IMR-90 (cell line): Measurements from ENCODE around the gene PLCL2. TPM values are rescaled to one million over a fixed set of nuclear protein-coding genes. Genes with fewer than 3 reads are reported as not detected.
A peak's percentile ranks its signal among the peaks of the same experiment; 100 is the strongest.

Experiments
- ATAC-seq: fragments of 200-7000 bp; cut with Tn5 transposase; 2 replicates; pipeline ENCODE4 v1.9.1; 2020; ENCODE audit warnings: low read depth, mild to moderate bottlenecking, moderate library complexity
- BruUV-seq: library from RNA; stranded (reverse); fragments of 400-500 nt; replicated peaks from 2 replicates; lab custom pipeline; 2021; lab: Mats Ljungman, UMichigan
- CTCF ChIA-PET: fragments of 300-600 bp; formaldehyde crosslinking; extraction: SDS; loops from one replicate; lab custom pipeline; 2021; ENCODE audit warnings: antibody characterized with exemption; lab: Yijun Ruan, JAX
- POLR2A ChIA-PET: fragments of 300-600 bp; sonication (Branson Sonifier 250); formaldehyde crosslinking; loops from one replicate; lab custom pipeline; 2022; ENCODE audit warnings: antibody characterized with exemption; ENCODE audit not compliant: unreplicated experiment; lab: Charles Lee
- DNase-seq: peaks from one replicate; pipeline ENCODE4 v3.0.0; 2013
- H2AFZ ChIP-seq: replicated peaks from 2 replicates; pipeline ENCODE3; 2013; ENCODE audit warnings: low read length, mild to moderate bottlenecking; ENCODE audit not compliant: poor library complexity
- H2AK5ac ChIP-seq: 2 replicates; pipeline ENCODE4 v1.6.1; 2013; ENCODE audit warnings: low read depth, low read length, inconsistent platforms
- H2AK9ac ChIP-seq: replicated peaks from 2 replicates; pipeline ENCODE3; 2013; ENCODE audit warnings: mild to moderate bottlenecking, low read depth, low read length, moderate library complexity; ENCODE audit not compliant: poor library complexity
- H2BK120ac ChIP-seq: 2 replicates; pipeline ENCODE4 v1.6.1; 2013; ENCODE audit warnings: low read depth, low read length, inconsistent platforms
- H2BK15ac ChIP-seq: 3 replicates; pipeline ENCODE4 v1.6.1; 2013; ENCODE audit warnings: low read depth, low read length, inconsistent platforms
- H2BK20ac ChIP-seq: 2 replicates; pipeline ENCODE4 v1.6.1; 2013; ENCODE audit warnings: low read depth, mild to moderate bottlenecking, inconsistent platforms, low read length, moderate library complexity
- H2BK5ac ChIP-seq: 2 replicates; pipeline ENCODE4 v1.6.1; 2013; ENCODE audit warnings: mild to moderate bottlenecking, low read depth, low read length, inconsistent platforms; ENCODE audit not compliant: poor library complexity, severe bottlenecking
- H3K14ac ChIP-seq: replicated peaks from 2 replicates; pipeline ENCODE4 v1.6.1; 2013; ENCODE audit warnings: low read depth, low read length, inconsistent platforms
- H3K18ac ChIP-seq: 2 replicates; pipeline ENCODE4 v1.6.1; 2013; ENCODE audit warnings: low read depth, low read length, control low read depth
- H3K23ac ChIP-seq: 2 replicates; pipeline ENCODE4 v1.6.1; 2013; ENCODE audit warnings: low read depth, low read length, inconsistent platforms
- H3K27ac ChIP-seq: 2 replicates; pipeline ENCODE4 v1.5.1; 2013; ENCODE audit warnings: mild to moderate bottlenecking, control low read depth, low read length; ENCODE audit not compliant: insufficient read depth
- H3K27me3 ChIP-seq: 2 replicates; pipeline ENCODE4 v1.6.1; 2013; ENCODE audit warnings: low read length; ENCODE audit not compliant: control insufficient read depth, insufficient read depth
- H3K36me3 ChIP-seq: 2 replicates; pipeline ENCODE4 v1.6.1; 2013; ENCODE audit warnings: low read length, mixed read lengths; ENCODE audit not compliant: control insufficient read depth, insufficient read depth
- H3K4ac ChIP-seq: 2 replicates; pipeline ENCODE4 v1.6.1; 2013; ENCODE audit warnings: low read depth, low read length, inconsistent platforms
- H3K4me1 ChIP-seq: 2 replicates; pipeline ENCODE4 v1.6.1; 2013; ENCODE audit warnings: low read length, mixed read lengths; ENCODE audit not compliant: control insufficient read depth, insufficient read depth
- H3K4me2 ChIP-seq: 2 replicates; pipeline ENCODE4 v1.6.1; 2013; ENCODE audit warnings: low read depth, mild to moderate bottlenecking, control low read depth, low read length, moderate library complexity
- H3K4me3 ChIP-seq: 2 replicates; pipeline ENCODE4 v1.5.1; 2013; ENCODE audit warnings: low read depth, mild to moderate bottlenecking, control low read depth, low read length, moderate library complexity; ENCODE audit not compliant: insufficient read depth
- H3K56ac ChIP-seq: 2 replicates; pipeline ENCODE4 v1.6.1; 2013; ENCODE audit warnings: low read length, inconsistent platforms; ENCODE audit not compliant: insufficient read depth; ENCODE audit errors: extremely low read depth
- H3K79me1 ChIP-seq, 2 experiments: 2 replicates each; pipeline ENCODE4 v1.6.1; 2013; ENCODE audit warnings: low read length in 2 of 2, inconsistent platforms in 1 of 2, low read depth in 1 of 2
- H3K9ac ChIP-seq: 2 replicates; pipeline ENCODE4 v1.6.1; 2013; ENCODE audit warnings: low read depth, low read length, control low read depth
- H3K9me1 ChIP-seq: 2 replicates; pipeline ENCODE4 v1.6.1; 2013; ENCODE audit warnings: low read length, inconsistent platforms; ENCODE audit not compliant: insufficient read depth
- H3K9me3 ChIP-seq: 2 replicates; pipeline ENCODE4 v1.6.1; 2013; ENCODE audit warnings: low read length; ENCODE audit not compliant: control insufficient read depth, insufficient read depth
- H4K20me1 ChIP-seq: 2 replicates; pipeline ENCODE4 v1.6.1; 2013; ENCODE audit warnings: low read length, inconsistent platforms; ENCODE audit not compliant: insufficient read depth
- H4K5ac ChIP-seq: 2 replicates; pipeline ENCODE4 v1.6.1; 2013; ENCODE audit warnings: mild to moderate bottlenecking, low read depth, low read length, control low read depth
- H4K8ac ChIP-seq, 2 experiments: 2 replicates each; pipeline ENCODE4 v1.6.1; 2013; ENCODE audit warnings: low read depth in 2 of 2, low read length in 2 of 2, control low read depth in 1 of 2, inconsistent platforms in 1 of 2
- H4K91ac ChIP-seq: 2 replicates; pipeline ENCODE4 v1.6.1; 2013; ENCODE audit warnings: low read depth, low read length, inconsistent platforms; ENCODE audit not compliant: insufficient read depth
- MAFK ChIP-seq: IDR thresholded peaks from 2 replicates; pipeline ENCODE4 v1.6.1; 2012; ENCODE audit warnings: low read depth, low read length, improper control_type of control experiment
- MXI1 ChIP-seq: IDR thresholded peaks from 2 replicates; pipeline ENCODE4 v1.6.1; 2012; ENCODE audit warnings: low read depth, mild to moderate bottlenecking, low read length, moderate library complexity, borderline replicate concordance
- SMC3 ChIP-seq: fragments of 150-350 bp; IDR thresholded peaks from 2 replicates; pipeline ENCODE4 v1.6.1; 2016; ENCODE audit warnings: low read depth, mild to moderate bottlenecking, antibody characterized with exemption, low read length, moderate library complexity
- dilution Hi-C: fragments of 300-500 bp; cut with HindIII; formaldehyde crosslinking; loops from one replicate; pipeline ENCODE4 v1.14.3; 2018; ENCODE audit warnings: low sequenced_read_pairs; ENCODE audit not compliant: unreplicated experiment
- in situ Hi-C: fragments of 300-500 bp; cut with MboI; formaldehyde crosslinking; loops from 3 replicates; pipeline ENCODE4 v1.14.3; 2019; ENCODE audit warnings: low sequenced_read_pairs, inconsistent platforms, mixed read lengths
- intact Hi-C: fragments of 100-400 bp; cut with micrococcal nuclease; formaldehyde crosslinking; loops from 2 replicates; pipeline ENCODE4 v1.10.0; 2022
- polyA plus RNA-seq, 3 experiments: library from polyadenylated mRNA; depleted of rRNA; stranded (reverse); fragments of >200 nt; gene quantifications; 2 replicates each; pipeline ENCODE4 v1.2.3, GENCODE V29; 2012; ENCODE audit warnings: low replicate concordance in 1 of 3
- total RNA-seq: library from RNA; depleted of rRNA; stranded (reverse); fragments of >200 nt; gene quantifications from 2 replicates; pipeline ENCODE4 v1.2.3, GENCODE V29; 2012
- TF ChIP-seq, protein P1 (sequence below): conservative IDR thresholded peaks from 2 replicates; pipeline ENCODE4 v1.5.1; 2012; ENCODE audit warnings: mild to moderate bottlenecking, low read depth, low read length, improper control_type of control experiment

The PLCL2 gene
- total and polyA plus RNA-seq, 2 of the 4 experiments (the other 2 are of a cell fraction), result 0.92 to 3.8 TPM

DNA sequence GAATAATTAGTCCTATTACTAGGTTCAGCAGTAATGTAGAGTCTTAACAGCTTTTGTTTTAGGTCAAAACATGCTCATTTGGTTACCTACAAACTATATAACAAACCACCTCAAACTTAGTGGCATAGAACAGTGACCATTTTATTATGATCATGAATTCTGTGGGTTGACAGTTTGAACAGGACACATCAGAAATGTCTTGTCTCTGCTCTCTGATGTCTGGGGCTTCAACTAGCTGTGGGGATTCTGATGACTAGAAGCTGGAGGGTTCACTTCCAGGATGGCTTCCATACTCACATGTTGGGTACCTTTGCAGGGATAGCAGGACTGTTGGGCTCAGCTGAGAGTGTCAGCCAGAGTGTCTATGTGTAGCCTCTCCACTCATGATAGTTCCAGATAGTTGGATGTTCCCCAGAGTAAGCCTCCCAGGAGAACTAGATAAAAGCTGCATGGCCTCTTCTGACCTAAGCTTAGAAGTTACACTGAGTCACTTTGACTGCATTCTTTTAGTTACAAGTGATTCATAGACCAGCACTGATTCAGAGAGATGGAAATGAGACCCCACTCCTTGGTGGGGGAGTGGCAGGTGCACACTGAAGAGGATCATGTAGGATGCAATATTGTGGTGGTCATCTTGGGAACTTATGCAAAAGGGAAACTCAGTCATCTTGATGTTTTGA lies 32.6 kb downstream of the PLCL2 start:
- POLR2A ChIA-PET, result no interaction called here

More for the DNA sequence above, 32.6 kb downstream of the PLCL2 start:
- Histone ChIP-seq H3K4me3 (no peak overlapping the region), H2AFZ (no peak overlapping the region), H3K27ac (no peak overlapping the region), H3K4me2 (no peak overlapping the region), H2BK120ac (no peak overlapping the region), H3K4ac (no peak overlapping the region), H3K36me3 (no peaks in the 10 kb centered on the region), H4K20me1 (0 out of 2 replicates have a peak, but pooled peaks cover 5% of the 10 kb centered on the region), H3K4me1 (no peaks in the 10 kb centered on the region), H3K18ac (no peak overlapping the region), H3K27me3 (no peaks in the 10 kb centered on the region), H2BK15ac (no peak overlapping the region), H3K9me1 (0 out of 2 replicates have a peak, but pooled peaks cover 3% of the 10 kb centered on the region), H3K56ac (no peak overlapping the region), H4K91ac (no peak overlapping the region), H2AK9ac (no peak overlapping the region), H2BK20ac (no peak overlapping the region), H2BK5ac (no peak overlapping the region), H3K9me3 (no peaks in the 10 kb centered on the region), H2AK5ac (no peak overlapping the region), H3K14ac (no peak overlapping the region), H3K9ac (no peak overlapping the region), H3K79me1 (no peaks in the 10 kb centered on the region), H3K23ac (no peak overlapping the region), H4K5ac (no peak overlapping the region), H4K8ac (no peak overlapping the region)
- no TSS peak for BruUV-seq
- dilution Hi-C loops, result no loop called here
- intact Hi-C loops, result loop anchor here (5.0 kb wide), 1 partner anchor 645 kb away; no protein-coding TSS in a partner anchor
- in situ Hi-C loops, result no loop called here
- TF ChIP-seq, protein P1, sequence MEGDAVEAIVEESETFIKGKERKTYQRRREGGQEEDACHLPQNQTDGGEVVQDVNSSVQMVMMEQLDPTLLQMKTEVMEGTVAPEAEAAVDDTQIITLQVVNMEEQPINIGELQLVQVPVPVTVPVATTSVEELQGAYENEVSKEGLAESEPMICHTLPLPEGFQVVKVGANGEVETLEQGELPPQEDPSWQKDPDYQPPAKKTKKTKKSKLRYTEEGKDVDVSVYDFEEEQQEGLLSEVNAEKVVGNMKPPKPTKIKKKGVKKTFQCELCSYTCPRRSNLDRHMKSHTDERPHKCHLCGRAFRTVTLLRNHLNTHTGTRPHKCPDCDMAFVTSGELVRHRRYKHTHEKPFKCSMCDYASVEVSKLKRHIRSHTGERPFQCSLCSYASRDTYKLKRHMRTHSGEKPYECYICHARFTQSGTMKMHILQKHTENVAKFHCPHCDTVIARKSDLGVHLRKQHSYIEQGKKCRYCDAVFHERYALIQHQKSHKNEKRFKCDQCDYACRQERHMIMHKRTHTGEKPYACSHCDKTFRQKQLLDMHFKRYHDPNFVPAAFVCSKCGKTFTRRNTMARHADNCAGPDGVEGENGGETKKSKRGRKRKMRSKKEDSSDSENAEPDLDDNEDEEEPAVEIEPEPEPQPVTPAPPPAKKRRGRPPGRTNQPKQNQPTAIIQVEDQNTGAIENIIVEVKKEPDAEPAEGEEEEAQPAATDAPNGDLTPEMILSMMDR, result no peak
- no peak for TF ChIP-seq SMC3
- TF ChIP-seq MXI1, result no peak
- no peak for TF ChIP-seq MAFK
- CTCF ChIA-PET, result interaction anchor here (0.6 to 1.0 kb wide), 2 partner anchors 19 to 316 kb away, joined by 3 read pairs; no protein-coding TSS in a partner anchor
- peak; percentile 32 for ATAC-seq
- peak; percentile 73 for DNase-seq
